HG03045 (cell line): ENCODE results near the gene ARHGAP26.
"Not testable (repeated sequence)": the region's sequence is repeated elsewhere in the genome, so short reads cannot be mapped to it uniquely, and the experiment has no call there.

ENCODE experiments used
- ATAC-seq: cut with Tn5 transposase; IDR thresholded peaks from one replicate; pipeline ENCODE4 v1.9.1; 2021; ENCODE audit warnings: mild to moderate bottlenecking, moderate library complexity; ENCODE audit not compliant: unreplicated experiment

The ARHGAP26 gene

DNA sequence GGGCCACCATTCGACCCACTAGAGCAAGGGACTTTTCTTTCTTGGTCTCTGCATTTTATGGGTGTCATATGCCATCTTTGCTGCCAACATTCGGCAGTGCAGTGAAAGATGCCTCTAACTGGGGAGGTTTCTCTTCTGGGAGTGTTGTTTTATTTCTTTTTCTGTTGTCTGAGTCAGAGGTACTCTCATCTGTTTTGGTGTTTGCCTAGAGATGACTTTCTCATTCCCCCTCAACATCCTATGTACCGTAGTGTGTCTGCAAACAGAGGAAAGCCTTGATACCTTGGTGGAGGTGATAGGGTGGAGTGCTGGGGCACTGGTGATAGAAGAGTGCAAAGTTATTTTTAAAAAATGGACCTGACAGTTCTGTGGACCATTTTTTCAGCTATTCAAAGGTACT lies 182.1 kb downstream of the ARHGAP26 start:
- no peak for ATAC-seq

DNA sequence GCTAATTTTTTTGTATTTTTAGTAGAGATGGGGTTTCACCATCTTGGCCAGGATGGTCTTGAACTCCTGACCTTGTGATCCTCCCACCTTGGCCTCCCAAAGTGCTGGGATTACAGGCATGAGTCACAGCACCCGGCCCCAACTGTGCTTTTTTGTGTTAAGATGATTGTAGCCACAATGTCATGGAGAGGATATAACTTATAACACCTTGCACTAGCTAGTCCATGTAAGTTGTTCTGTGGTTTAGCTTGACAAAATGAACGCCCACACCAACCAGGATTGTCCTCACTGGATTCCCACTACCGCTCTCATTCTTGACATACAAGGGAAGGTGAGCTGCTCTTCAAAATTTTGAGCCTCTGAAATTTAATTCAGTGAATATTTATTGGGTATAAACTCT lies 182.7 kb downstream of the ARHGAP26 start:
- ATAC-seq: not testable (repeated sequence)

DNA sequence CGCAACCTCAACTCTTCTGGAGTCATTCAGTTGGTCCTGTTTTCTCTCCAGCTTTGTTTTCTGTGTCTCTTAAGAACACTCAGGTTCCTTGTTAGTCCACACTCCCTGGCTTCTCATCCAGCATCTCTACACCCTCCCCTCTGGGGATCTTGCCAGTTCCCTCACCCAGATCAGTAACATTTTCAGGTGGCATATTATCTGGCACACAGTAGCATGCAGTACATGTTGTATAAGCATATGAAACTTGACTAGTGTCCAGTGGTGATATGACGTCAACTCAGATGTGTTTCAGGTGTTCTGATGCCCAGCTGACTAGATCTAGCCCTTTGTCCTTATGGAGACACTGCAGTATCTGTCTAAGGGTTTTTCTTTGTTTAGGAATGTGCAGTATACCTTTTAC lies 184.3 kb downstream of the ARHGAP26 start:
- no peak for ATAC-seq

DNA sequence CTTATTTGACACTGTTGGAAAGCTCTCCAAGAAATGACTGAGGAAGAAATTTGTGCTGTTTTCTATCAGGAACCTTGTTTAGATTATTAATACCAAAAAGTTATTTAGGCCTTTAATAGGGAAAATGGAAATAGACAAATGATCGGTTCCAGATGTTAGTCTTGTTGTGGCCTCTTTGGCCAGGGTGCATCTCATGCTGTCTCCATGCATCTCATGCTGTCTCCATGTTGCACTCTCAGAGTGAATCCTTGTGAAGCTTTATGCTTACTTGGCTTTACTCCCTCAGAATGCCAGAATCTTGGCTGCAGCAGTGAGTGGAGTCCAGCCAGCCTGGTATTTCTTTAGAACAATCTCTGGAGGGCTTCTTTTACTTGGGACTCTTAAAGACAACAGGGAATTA lies 185.5 kb downstream of the ARHGAP26 start:
- no peak for ATAC-seq

DNA sequence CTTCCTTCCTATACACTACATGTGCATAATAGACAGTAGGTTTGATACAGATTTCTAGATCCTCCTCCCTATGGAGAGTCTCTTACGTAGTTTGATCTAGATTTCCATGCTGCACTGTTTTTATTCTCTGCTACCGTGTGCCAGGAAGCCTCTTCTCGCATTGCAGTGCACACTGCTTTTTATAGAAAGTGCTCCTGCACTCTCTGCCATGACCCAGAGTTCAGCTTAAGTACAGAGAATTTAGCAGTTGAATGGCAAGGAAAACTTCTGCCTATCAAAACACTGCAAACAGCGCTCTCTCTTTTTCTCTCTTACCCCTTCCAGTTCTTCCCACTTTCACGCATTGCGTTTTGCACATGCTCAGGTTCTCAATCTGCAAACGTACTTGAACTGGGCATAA lies 187.4 kb downstream of the ARHGAP26 start:
- no peak for ATAC-seq

DNA sequence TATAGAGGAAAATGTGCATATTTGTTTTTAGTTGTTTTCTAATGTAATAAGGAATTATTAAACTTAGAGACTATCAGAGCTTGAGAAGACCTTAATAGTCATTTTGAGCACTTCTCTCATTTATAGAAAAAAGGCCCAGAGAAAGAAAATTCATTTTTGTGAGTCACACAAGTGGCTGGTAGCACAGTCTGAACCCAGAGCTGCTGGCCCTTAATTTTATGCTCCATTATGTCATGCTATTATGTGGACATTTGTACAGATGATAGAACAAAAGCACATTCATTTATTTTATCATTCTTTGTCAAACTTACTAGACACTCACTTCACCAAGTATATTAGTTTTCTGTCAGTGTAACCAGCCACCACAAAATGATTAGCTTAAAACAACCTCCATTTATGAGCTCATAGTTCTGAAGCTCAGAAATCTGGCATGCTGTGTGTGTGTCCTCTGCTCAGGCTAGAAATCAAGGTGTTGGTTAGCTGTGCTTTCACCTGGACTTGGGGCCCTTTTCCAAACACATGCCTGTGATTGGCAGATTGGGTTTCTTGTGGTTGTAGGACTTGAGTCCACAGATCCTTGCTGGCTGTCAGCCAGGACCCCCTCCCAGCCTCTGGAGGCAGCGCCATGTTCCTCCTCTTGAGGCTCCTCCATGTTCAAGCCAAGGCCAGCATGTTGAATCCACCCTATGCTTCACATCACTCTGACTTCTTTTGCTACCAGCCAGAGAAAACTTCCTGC lies 188.9 kb downstream of the ARHGAP26 start:
- no peak for ATAC-seq

DNA sequence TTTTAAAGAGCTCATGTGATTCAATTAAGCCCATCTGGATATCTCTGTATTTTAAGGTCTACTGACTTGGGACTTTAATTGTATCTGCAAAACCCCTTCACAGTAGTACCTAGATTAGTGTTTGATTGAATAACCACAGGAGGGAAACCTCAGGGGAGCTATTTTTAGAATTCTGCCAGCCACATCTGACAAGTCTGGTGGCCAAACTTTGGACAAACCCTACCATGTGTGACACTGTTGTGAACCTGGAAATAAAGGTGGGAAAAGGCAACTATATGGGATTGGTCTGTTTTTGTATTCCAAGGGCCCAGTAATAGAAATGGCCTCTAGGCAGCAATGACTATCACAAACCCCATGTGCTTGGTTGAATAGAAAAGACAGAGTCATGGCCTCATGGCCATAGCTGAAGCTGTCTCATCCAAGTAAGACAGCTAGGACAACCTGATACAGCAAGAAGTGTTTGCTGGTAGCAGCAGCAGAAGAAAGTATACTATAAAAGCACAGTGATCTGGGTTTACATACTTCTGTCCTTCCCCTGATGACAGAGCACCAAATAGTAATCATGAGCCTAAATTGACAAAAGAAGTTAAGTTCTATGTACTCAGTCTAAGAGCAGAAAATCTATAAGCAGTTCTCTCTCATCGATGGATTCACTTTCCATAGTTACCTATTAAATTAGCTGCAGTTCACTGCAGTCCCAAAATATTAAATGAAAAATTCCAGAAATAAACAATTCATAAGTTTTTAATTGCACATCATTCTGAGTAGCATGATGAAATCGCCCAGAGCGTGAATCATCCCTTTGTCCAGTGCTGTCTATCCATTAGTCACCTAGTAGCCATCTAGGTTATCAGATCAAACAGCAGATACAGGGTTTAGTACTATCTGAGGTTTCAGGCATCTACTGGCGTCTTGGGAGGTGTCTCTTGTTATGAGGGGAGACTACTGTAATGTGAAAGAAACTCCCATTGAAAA lies 189.8 kb downstream of the ARHGAP26 start:
- ATAC-seq: no peak

DNA sequence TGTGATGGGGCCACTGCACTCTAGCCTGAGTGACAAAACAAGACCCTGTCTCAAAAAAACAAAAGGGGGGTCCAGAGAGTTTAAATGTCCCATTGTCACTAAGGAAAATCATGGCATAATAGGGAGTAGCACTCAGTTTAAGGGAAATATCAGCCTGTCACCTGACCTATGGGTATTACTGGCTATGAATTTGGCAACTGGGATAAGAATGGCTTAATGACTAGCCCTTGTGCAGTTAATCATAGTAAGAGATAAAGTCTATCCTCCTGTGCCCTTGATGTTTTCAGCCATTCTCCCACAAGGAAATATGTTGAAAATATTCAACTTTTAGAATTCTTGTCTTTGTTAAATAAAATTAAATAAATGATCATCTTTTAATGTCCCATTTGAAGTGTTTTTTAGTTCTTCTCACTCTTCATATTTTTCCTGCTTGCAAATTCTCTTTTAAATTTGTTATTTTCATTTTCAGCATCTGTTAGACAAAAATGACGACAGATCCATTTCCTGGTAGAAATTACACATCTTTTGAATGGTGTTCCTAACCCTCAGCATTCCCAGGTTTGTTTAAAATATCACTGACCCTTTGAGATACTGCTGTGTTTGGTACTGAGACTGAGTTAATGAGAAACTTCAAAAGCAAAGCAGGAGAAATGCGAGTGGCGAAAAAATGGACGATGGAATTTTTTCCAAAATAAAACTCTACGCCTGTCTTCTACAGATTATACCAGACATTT lies 191.4 kb downstream of the ARHGAP26 start:
- ATAC-seq: no peak

DNA sequence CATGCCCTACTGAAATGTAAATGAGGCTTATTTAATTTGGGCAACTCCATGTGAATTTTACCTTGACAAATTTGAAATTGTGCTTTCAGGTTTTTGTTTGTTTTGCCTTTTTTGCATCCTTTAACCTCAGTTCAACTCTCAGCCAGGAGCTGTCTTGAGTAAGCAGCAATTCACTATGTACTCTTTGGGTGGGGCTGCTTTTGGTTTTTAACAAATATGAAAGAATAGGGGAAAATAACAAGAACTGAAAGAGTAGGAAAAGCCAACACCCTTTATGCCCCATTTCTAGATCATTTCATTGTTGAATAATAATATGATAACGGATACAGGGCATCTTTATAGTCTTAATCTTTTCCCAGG lies 192.0 kb downstream of the ARHGAP26 start:
- ATAC-seq: no peak

DNA sequence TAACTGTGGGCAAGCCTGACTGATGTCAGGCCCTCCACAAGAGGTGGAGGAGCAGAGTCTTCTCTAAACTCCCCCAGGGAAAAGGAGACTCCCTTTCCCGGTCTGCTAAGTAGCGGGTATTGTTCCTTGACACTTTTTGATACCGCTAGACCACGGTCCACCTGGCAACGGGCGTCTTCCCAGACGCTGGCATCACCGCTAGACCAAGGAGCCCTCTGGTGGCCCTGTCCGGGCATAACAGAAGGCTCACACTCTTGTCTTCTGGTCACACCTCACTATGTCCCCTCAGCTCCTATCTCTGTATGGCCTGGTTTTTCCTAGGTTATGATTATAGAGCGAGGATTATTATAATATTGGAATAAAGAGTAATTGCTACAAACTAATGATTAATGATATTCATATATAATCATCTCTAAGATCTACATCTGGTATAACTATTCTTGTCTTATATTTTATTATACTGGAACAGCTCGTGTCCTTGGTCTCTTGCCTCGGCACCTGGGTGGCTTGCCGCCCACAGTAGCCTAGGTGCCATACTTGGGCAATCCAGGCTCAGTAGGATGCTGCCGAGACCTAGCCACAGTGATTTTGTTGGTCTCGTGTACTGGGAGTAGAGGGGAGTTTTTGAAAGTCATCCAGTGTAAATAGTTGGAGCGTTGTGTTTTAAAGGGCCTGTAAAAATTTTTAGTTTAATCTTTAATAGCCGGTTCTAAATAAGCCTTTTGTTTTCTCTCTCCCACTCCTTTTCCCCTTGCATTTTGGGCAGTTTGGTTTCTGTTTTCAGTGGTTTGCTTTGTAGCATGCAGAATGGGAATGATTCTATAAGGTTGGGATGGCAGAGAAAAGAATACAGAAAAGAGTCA lies 195.3 kb downstream of the ARHGAP26 start:
- not testable (repeated sequence) for ATAC-seq

DNA sequence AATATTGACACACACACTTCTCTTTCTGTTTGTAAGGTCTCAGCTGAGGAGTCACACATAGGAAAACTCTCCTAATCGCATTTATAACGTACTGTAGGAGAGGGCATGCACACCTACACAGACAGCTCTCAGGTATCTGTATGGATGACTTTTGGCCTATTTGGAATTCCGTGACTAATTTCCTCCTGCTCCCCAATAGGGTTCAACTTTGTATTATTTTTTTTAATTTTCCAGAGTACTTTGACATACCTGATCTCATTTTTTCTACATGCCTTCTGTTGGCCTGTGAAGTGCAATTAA lies 195.9 kb downstream of the ARHGAP26 start:
- no peak for ATAC-seq

DNA sequence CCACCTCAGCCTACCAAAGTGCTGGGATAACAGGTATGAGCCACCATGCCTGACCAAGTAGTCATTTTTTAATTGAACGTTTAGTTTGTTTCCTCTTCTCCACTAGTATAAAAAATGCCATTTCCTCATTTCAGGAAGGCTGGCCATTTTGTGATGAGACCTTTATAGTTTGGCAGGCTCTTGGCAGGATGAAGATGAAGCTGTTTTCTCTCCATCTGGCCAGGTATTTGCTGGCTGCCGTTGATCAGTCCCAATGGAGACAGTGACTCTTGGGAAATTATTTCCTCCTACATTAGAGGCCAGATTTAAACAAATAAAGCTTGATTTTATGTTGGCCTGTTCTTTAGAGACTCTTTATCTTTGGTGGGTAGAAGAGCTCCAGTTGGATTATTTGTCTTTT lies 199.0 kb downstream of the ARHGAP26 start:
- ATAC-seq: no peak

DNA sequence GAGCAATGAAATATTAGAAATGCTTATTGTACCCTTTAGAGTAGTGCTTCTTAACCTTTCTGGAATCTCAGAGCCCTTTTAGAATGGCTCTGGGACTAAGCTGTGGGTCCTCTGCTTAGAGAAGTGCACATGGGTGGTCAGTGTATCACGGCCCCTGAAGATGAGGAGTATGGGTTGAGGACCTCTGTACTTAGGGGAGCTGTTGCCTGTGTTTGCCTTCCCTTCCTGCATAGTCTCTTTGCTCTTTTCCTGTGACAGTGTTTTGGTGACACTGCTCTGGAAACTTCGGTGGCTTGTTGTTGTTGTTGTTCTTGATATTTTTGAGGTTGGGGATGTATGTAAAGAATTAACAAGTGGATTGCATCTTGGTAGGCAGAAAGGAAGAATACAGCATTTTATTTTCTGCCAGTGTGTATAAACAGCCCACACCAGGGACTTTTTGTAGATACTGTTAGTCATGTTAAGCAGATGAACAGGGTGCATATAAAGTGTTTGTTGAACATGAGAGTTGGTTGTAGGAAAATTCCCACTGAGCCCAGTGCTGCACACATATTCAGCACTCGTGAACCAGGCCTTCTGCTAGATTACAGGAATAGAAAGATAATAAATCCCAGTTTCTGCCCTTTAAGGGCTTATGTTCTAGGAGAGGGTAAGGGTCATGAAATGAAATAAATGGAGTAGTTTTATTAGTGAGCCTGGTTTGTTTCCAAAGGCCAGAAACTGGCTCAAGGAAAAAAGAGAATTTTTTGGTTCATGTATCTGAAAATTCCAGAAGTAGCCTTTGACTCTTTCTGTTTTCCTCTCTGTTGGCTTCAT lies 199.7 kb downstream of the ARHGAP26 start:
- ATAC-seq: no peak

DNA sequence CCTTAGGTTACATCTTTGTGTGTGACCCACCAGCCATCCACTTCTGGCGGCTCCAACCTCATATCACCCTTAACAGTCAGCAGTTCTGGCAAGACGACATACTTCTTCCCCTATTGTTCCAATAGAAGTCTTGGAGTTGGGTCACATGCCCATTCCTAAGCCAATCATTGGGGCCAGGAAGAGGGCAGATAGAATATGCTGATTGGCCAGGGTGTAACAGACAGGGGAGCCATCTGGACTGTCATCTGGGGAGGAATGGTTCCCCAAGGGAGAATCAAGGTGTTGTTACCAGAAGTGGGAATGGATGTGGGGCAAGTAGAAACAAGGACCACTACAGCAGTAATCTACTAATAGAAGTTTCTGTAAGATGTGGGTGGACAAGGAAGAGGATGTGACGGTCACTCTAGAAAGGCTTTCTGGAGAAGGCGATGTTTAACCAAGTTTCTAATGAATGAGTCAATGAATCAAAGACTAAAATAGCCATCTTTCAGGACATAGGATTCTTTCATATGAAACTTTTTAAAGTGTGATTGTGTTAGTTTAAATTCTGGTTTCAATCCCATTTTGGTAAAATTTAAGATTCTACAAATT lies 200.4 kb downstream of the ARHGAP26 start:
- ATAC-seq: no peak

DNA sequence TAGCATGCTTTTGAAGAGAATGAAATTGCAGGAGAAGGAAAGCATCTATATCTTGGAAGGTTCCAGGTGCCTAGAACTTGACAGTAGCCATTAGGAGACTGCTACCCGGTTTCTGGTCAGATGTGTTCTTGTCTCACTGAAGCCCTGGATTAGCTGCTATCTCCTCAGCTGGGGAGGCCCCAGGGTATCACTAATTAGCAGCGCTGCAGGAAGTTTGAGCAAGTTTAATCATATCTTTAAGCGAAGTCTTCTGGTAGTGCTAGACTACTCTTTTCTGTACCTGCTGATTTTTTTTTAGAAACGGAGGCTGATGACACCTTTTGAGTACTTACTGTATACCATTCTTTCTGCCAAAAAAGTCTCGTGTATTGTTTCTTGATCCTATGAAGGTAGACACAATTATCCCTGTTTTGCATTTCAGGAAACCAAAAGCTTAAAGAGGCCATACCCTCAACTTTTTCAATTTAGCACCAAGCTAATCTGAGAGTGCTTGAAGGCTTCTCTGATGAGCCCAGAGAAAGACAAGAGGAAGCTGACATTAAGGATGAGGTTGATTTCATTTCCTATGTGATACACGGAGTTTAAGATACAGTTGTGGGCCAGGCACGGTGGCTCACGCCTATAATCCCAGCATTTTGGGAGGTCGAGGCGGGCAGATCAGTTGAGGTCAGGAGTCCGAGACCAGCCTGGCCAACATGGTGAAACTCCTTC lies 201.3 kb downstream of the ARHGAP26 start:
- no peak for ATAC-seq

DNA sequence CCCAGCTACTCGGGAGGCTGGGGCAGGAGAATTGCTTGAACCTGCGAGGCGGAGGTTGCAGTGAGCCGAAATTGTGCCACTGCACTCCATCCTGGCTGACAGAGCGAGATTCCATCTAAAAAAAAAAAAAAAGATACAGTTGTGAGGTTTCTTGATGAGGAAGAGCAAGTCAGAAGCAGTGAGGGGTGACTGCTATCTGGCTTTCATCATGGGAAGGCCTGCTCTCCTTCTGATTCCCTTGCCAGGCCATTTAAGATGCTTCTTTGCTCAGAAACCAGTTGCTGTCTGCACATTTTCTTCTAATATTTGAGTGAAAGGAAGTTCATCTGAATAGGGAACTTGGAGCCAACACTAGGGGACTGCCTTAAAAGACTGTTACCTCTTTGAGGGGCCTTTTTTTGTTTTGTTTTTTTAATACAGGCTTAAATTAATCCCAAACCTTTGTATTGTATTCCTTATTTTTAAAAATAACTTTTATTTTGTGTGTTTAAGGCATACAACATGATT lies 201.9 kb downstream of the ARHGAP26 start:
- ATAC-seq: no peak

DNA sequence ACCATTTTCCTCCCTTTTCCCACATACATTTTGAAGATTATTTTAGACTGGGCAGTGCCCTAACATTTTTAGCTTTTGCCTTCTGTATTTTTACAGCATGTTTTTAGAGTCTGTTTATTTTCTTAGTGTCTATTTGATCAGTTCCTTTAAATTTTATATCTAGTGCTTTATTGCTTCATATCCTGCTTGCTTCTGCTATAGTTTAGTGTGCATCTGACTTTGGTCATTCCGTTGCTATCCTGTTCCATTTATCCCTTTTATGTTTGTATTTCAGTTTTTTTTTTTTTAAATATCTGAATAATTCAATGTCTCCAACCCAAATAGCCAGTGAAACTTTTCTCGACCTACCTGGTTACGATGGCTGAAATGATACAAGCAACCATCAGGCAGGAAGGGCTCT lies 203.8 kb downstream of the ARHGAP26 start:
- no peak for ATAC-seq

DNA sequence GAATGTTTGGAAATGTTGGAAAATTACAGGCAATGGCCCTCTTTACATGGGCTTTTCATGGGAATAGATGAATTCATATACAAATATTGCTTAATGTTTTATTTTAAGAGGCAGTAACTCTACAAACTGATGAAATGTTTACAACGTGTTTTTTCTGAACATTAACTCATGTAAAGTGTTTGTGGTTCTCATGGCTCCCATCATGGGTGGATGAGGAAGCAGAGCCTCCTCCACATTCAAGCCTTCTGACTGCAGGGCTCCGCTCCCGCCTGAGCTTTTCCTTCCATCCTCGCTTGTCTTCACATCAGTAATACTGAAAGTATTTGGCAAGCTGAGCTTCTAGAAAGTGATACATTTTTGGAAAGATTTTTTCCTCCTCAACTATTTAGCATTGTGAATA lies 204.2 kb downstream of the ARHGAP26 start:
- no peak for ATAC-seq

DNA sequence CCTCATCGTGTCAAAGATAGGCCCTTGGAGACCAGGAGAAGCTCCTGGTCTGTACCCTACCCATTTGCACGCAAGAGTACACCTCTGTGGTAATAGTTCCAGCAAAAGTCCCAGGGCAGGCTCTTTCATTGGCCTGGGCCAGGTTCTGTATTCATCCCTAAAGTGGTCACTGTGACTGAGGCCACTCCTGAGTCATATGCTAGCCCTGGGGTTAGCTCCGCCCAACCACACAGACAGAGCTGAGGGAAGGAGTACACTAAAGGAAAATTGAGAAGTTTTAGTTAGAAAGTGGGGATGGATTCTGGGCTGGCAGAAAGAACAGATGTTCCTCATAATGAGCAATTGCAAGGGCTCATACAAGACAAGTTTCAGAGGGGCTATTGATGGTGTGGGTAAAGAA lies 206.7 kb downstream of the ARHGAP26 start:
- ATAC-seq: no peak
